Heart left ventricle (tissue), 13 donors: ENCODE measurements around the gene LIMS2.

ENCODE experiments used
- POLR2A ChIP-seq, 2 donors: fragments of 450-650 bp; IDR thresholded peaks; one replicate each; pipeline ENCODE4 v1.6.1; 2017; ENCODE audit warnings: antibody characterized with exemption in 2 of 2, mild to moderate bottlenecking in 2 of 2, moderate library complexity in 2 of 2
- TF ChIP-seq, protein P1 (sequence below), 12 donors: fragments of 200-600 bp; sonication (generic) in 4 of 12; IDR thresholded peaks; one replicate each; pipeline versions ENCODE4 v1.5.0 to v1.8.0; 2018 to 2022; ENCODE audit warnings: antibody characterized with exemption in 12 of 12, mild to moderate bottlenecking in 5 of 12
- donor health status: ischemic (EF 13 %, LVEDD 7.1; RV severe dilation, severe dysfunction).
- donor health status: DM: no; HTN: yes; CAD: no.
- donor health status: DM: no; HTN: no; CAD: no.
- donor health status: ischemic (EF 25% LVEDD 6.9; RV normal size, moderate dysfunction).
- donor health status: ischemic (EF 25% LVEDD 5.7; RV mildly dilated, moderate dysfunction).
- donor health status: ischemic (EF 35%, LVEDD 5.7; RV mildly dilated, moderate dysfunction).
- donor health status: nonischemic (EF 11% LVEDD 7.7; RV severe dilation, severe dysfunction).
- donor health status: DM: yes; HTN: yes; CAD: no.
- donor health status: PGD.
- donor health status: ischemic (EF 29% LVEDD 5.4; RV normal size, mild dysfunction).
- donor health status: nonischemic (EF 23%, LVEDD 6.1; RV moderate dilation, normal function).

GRCh38 chr2:127624756-127625571 lies 50.4 kb downstream of the LIMS2 start:
- TF ChIP-seq, protein P1, sequence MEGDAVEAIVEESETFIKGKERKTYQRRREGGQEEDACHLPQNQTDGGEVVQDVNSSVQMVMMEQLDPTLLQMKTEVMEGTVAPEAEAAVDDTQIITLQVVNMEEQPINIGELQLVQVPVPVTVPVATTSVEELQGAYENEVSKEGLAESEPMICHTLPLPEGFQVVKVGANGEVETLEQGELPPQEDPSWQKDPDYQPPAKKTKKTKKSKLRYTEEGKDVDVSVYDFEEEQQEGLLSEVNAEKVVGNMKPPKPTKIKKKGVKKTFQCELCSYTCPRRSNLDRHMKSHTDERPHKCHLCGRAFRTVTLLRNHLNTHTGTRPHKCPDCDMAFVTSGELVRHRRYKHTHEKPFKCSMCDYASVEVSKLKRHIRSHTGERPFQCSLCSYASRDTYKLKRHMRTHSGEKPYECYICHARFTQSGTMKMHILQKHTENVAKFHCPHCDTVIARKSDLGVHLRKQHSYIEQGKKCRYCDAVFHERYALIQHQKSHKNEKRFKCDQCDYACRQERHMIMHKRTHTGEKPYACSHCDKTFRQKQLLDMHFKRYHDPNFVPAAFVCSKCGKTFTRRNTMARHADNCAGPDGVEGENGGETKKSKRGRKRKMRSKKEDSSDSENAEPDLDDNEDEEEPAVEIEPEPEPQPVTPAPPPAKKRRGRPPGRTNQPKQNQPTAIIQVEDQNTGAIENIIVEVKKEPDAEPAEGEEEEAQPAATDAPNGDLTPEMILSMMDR (IDR thresholded peaks at IDR 0.05): no peak
- no peak for TF ChIP-seq POLR2A (IDR thresholded peaks at IDR 0.05)
